ENCODE measurements around the gene ADRA2C.

GRCh38 chr4:3802571-3803474 is 36.6 kb downstream of the ADRA2C start:
- no peak for TF ChIP-seq POLR2AphosphoS5 (IDR thresholded peaks at IDR 0.05)
- TF ChIP-seq CTCF (IDR thresholded peaks at IDR 0.05) = no peak
